Right atrium auricular region (tissue), 2 donors: ENCODE results near the gene BST1. TPM values are rescaled to one million over a fixed set of nuclear protein-coding genes. Genes with fewer than 3 reads are reported as not detected.
A peak's percentile ranks its signal among the peaks of the same experiment; 100 is the strongest.

Experiments
- DNase-seq: peaks from one replicate; pipeline ENCODE4 v3.0.0-alpha.2; 2019; ENCODE audit warnings: low spot score
- H3K27ac ChIP-seq, 2 donors: fragments of 200-600 bp; sonication (generic); 1 replicate in 1 of 2; 2 replicates in 1 of 2; pipeline ENCODE4 v1.5.1; 2016 to 2019
- H3K27me3 ChIP-seq, 2 donors: fragments of 200-600 bp; sonication (generic); one replicate each; pipeline versions ENCODE4 v1.5.1 to v1.6.0; 2017 to 2019
- H3K36me3 ChIP-seq: fragments of 200-600 bp; sonication (generic); one replicate; pipeline ENCODE4 v1.5.1; 2016
- H3K4me1 ChIP-seq, 2 donors: fragments of 200-600 bp; sonication (generic); one replicate each; pipeline versions ENCODE4 v1.5.1 to v1.6.0; 2017 to 2019
- H3K4me3 ChIP-seq, 2 donors: fragments of 200-600 bp; sonication (generic); 1 replicate in 1 of 2; 2 replicates in 1 of 2; pipeline ENCODE4 v1.5.1; 2017 to 2019; ENCODE audit warnings: mild to moderate bottlenecking in 1 of 2, moderate library complexity in 1 of 2
- H3K9me3 ChIP-seq, 2 donors: fragments of 200-600 bp; sonication (generic); one replicate each; pipeline ENCODE4 v1.5.1; 2019
- total RNA-seq, 2 donors: library from RNA; depleted of rRNA; stranded (reverse); fragments of >200 nt; gene quantifications; one replicate each; pipeline ENCODE4 v1.1.0, GENCODE V29; 2016
- TF ChIP-seq, protein P1 (sequence below), 2 donors: fragments of 200-600 bp; sonication (generic); IDR thresholded peaks; one replicate each; pipeline ENCODE4 v1.5.1; 2019; ENCODE audit warnings: antibody characterized with exemption in 2 of 2

BST1 gene
- total RNA-seq, 2 donors from 2014 or later = 9.5 to 10.2 TPM

- DNase-seq = no peak
- TF ChIP-seq, protein P1, sequence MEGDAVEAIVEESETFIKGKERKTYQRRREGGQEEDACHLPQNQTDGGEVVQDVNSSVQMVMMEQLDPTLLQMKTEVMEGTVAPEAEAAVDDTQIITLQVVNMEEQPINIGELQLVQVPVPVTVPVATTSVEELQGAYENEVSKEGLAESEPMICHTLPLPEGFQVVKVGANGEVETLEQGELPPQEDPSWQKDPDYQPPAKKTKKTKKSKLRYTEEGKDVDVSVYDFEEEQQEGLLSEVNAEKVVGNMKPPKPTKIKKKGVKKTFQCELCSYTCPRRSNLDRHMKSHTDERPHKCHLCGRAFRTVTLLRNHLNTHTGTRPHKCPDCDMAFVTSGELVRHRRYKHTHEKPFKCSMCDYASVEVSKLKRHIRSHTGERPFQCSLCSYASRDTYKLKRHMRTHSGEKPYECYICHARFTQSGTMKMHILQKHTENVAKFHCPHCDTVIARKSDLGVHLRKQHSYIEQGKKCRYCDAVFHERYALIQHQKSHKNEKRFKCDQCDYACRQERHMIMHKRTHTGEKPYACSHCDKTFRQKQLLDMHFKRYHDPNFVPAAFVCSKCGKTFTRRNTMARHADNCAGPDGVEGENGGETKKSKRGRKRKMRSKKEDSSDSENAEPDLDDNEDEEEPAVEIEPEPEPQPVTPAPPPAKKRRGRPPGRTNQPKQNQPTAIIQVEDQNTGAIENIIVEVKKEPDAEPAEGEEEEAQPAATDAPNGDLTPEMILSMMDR (IDR thresholded peaks at IDR 0.05) = no peak
- H3K4me1 ChIP-seq = peaks cover 0 to 14% of the 10 kb centered on the region in 2 donors
- H3K27me3 ChIP-seq = no peaks in the 10 kb centered on the region
- peak within 1 kb of the TSS; percentile 43 to 65 for H3K4me3 ChIP-seq
- H3K27ac ChIP-seq = peak within 1 kb of the TSS; percentile 46 to 70
- no peaks in the 10 kb centered on the region for H3K9me3 ChIP-seq
- H3K36me3 ChIP-seq = no peaks in the 10 kb centered on the region
These were observed 75.7 kb downstream of the BST1 start, which contains the start of gene CD38 for GRCh38 chr4:15778289-15779241. CD38 (plus strand) TSS chr4:15778328; CDS start chr4:15778415, 87 bp downstream.

DNA sequence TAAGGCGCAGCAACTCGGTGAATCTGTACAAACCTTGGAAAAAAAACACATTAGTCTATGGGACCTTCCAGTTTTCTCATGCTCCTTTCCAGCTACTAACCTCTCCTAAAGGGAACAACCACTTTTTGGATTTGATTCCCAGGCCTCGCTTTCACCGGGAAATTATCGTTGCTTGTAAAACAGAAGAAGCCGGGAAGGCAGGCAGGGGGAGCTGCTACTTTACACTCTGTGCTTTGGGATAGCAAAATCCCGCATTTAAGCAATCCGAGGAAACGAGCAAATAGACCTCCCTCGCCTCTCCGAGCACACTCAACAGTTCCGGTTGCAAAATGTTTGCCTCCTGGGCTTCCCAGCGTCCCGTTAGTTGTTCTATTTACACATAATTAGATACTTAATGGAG, 76.4 kb downstream of the BST1 start:
- TF ChIP-seq, protein P1 (IDR thresholded peaks at IDR 0.05) = peak; percentile 14 to 69
- peak overlapping the region; percentile 46 to 70 for H3K27ac ChIP-seq
- peak overlapping the region; percentile 43 to 65 for H3K4me3 ChIP-seq
- H3K9me3 ChIP-seq = no peaks in the 10 kb centered on the region
- peaks cover 0 to 14% of the 10 kb centered on the region in 2 donors for H3K4me1 ChIP-seq
- no peaks in the 10 kb centered on the region for H3K36me3 ChIP-seq
- DNase-seq = peak; percentile 89
- H3K27me3 ChIP-seq = no peaks in the 10 kb centered on the region

GRCh38 chr4:15779809-15780208, 76.9 kb downstream of the BST1 start:
- Histone ChIP-seq H3K4me3 (peak overlapping the region; percentile 43 to 65), H3K4me1 (peaks cover 0 to 14% of the 10 kb centered on the region in 2 donors), H3K27ac (peak overlapping the region; percentile 46 to 70), H3K27me3 (no peaks in the 10 kb centered on the region), H3K9me3 (no peaks in the 10 kb centered on the region), H3K36me3 (no peaks in the 10 kb centered on the region)
- no peak for DNase-seq
- TF ChIP-seq, protein P1 (IDR thresholded peaks at IDR 0.05) = no peak

GRCh38 chr4:15781427-15782095, 78.7 kb downstream of the BST1 start:
- no peak for DNase-seq
- no peaks in the 10 kb centered on the region for H3K36me3 ChIP-seq
- H3K9me3 ChIP-seq = no peaks in the 10 kb centered on the region
- no peak overlapping the region for H3K4me3 ChIP-seq
- H3K27ac ChIP-seq = no peak overlapping the region
- peaks cover 0 to 14% of the 10 kb centered on the region in 2 donors for H3K4me1 ChIP-seq
- TF ChIP-seq, protein P1 (IDR thresholded peaks at IDR 0.05) = no peak
- no peaks in the 10 kb centered on the region for H3K27me3 ChIP-seq

Other genes with a start within 250 kb of the BST1 start
- 1 to 10 TPM; 6.1 to 8.0 TPM for gene CC2D2A, start 233.2 kb upstream of the BST1 start, total RNA-seq
- gene FBXL5, start 47.7 kb upstream of the BST1 start, total RNA-seq = 10 to 100 TPM; 81.0 to 83.1 TPM
- gene FAM200B, start 21.2 kb upstream of the BST1 start, total RNA-seq = 10 to 100 TPM; 41.4 to 57.4 TPM
- 1 to 10 TPM; 3.1 to 4.9 TPM for gene CD38, start 75.3 kb downstream of the BST1 start, total RNA-seq
- gene FGFBP1, start 235.7 kb downstream of the BST1 start, total RNA-seq = under 1 TPM in 1 of 2 donors, not detected in 1; 0.94 TPM